ENCODE results near the gene MAB21L2. TPM values are rescaled to one million over a fixed set of nuclear protein-coding genes. Genes with fewer than 3 reads are reported as not detected.

MAB21L2 gene
- polyA plus RNA-seq, 3 donors = not detected

GRCh38 chr4:150574678-150575077 lies 7.3 kb upstream of the MAB21L2 start:
- H3K4me3 Mint-ChIP-seq = no peak overlapping the region
- H3K79me2 ChIP-seq (ENCODE audit: insufficient read depth, low read length) = no peaks in the 10 kb centered on the region

GRCh38 chr4:150577796-150578195 lies 4.2 kb upstream of the MAB21L2 start:
- H3K4me3 Mint-ChIP-seq = no peak overlapping the region
- DNase-seq = no peak
- Histone ChIP-seq H4K20me1 (ENCODE audit: insufficient read depth, low read length) (no peaks in the 10 kb centered on the region), H3K4me3 (replicated peaks in 1 of 3; ENCODE audit: low read depth in 2 of 3, low read length in 3 of 3) (no peak overlapping the region), H3K4me2 (replicated peaks; ENCODE audit: extremely low read depth, low read length, poor library complexity, severe bottlenecking) (no peak overlapping the region), H3K9ac (ENCODE audit: insufficient read depth, low read length, poor library complexity, severe bottlenecking) (no peak overlapping the region), H2AFZ (ENCODE audit: insufficient read depth, low read depth, low read length, poor library complexity, severe bottlenecking) (no peak overlapping the region), H3K79me2 (ENCODE audit: insufficient read depth, low read length) (no peaks in the 10 kb centered on the region), H3K27ac (ENCODE audit: low read depth in 1 of 2, low read length in 2 of 2) (no peak overlapping the region), H3K27me3 (ENCODE audit: control insufficient read depth in 2 of 2, insufficient read depth in 2 of 2, low read length in 2 of 2) (no peaks in the 10 kb centered on the region), H3K9me3 (replicated peaks in 1 of 2; ENCODE audit: control insufficient read depth in 1 of 2, insufficient read depth in 1 of 2, low read length in 2 of 2) (peaks cover 24 to 25% of the 10 kb centered on the region in 2 donors), H3K36me3 (replicated peaks in 1 of 2; ENCODE audit: control insufficient read depth in 1 of 2, insufficient read depth in 2 of 2, low read length in 2 of 2) (peaks cover 0 to 3% of the 10 kb centered on the region in 2 donors), H3K4me1 (ENCODE audit: control insufficient read depth in 1 of 2, insufficient read depth in 2 of 2, low read length in 2 of 2) (no peaks in the 10 kb centered on the region)
- no peak for TF ChIP-seq CTCF (IDR thresholded peaks at IDR 0.05)
- no peaks in the 10 kb centered on the region for H3K4me1 Mint-ChIP-seq
- no peak overlapping the region for H3K27ac Mint-ChIP-seq
- peaks cover 9 to 14% of the 10 kb centered on the region in 2 donors for H3K36me3 Mint-ChIP-seq
- no peaks in the 10 kb centered on the region for H3K27me3 Mint-ChIP-seq (ENCODE audit: low read depth in 3 of 3)
- WGBS (ENCODE audit: insufficient coverage) = no CpG with 5 or more reads among the region's 1 CpG
- peaks cover 20 to 28% (median 24%) of the 10 kb centered on the region in 7 donors for H3K9me3 Mint-ChIP-seq
- intact Hi-C loops (cut with micrococcal nuclease) = no loop called here

More at GRCh38 chr4:150574678-150575077, 7.3 kb upstream of the MAB21L2 start:
- H3K4me1 ChIP-seq (ENCODE audit: control insufficient read depth in 1 of 2, insufficient read depth in 2 of 2, low read length in 2 of 2) = no peaks in the 10 kb centered on the region
- no peaks in the 10 kb centered on the region for H3K36me3 ChIP-seq (replicated peaks in 1 of 2; ENCODE audit: control insufficient read depth in 1 of 2, insufficient read depth in 2 of 2, low read length in 2 of 2)
- no peak overlapping the region for H3K27ac ChIP-seq (ENCODE audit: low read depth in 1 of 2, low read length in 2 of 2)
- intact Hi-C loops (cut with micrococcal nuclease) = no loop called here
- H3K9ac ChIP-seq (ENCODE audit: insufficient read depth, low read length, poor library complexity, severe bottlenecking) = no peak overlapping the region
- H3K9me3 ChIP-seq (replicated peaks in 1 of 2; ENCODE audit: control insufficient read depth in 1 of 2, insufficient read depth in 1 of 2, low read length in 2 of 2) = peaks cover 0 to 4% of the 10 kb centered on the region in 2 donors
- H3K4me1 Mint-ChIP-seq = no peaks in the 10 kb centered on the region
- H3K4me3 ChIP-seq (replicated peaks in 1 of 3; ENCODE audit: low read depth in 2 of 3, low read length in 3 of 3) = no peak overlapping the region
- H4K20me1 ChIP-seq (ENCODE audit: insufficient read depth, low read length) = no peaks in the 10 kb centered on the region
- H3K27me3 Mint-ChIP-seq (ENCODE audit: low read depth in 3 of 3) = no peaks in the 10 kb centered on the region
- TF ChIP-seq CTCF (IDR thresholded peaks at IDR 0.05) = no peak
- no peak overlapping the region for H3K27ac Mint-ChIP-seq
- WGBS (ENCODE audit: insufficient coverage) = no CpG with 5 or more reads among the region's 3 CpGs
- no peak for DNase-seq
- no peak overlapping the region for H3K4me2 ChIP-seq (replicated peaks; ENCODE audit: extremely low read depth, low read length, poor library complexity, severe bottlenecking)
- peaks cover 2 to 4% of the 10 kb centered on the region in 2 donors for H3K36me3 Mint-ChIP-seq
- H2AFZ ChIP-seq (ENCODE audit: insufficient read depth, low read depth, low read length, poor library complexity, severe bottlenecking) = no peak overlapping the region
- no peaks in the 10 kb centered on the region for H3K27me3 ChIP-seq (ENCODE audit: control insufficient read depth in 2 of 2, insufficient read depth in 2 of 2, low read length in 2 of 2)
- H3K9me3 Mint-ChIP-seq = peaks cover 3 to 7% (median 4%) of the 10 kb centered on the region in 7 donors
